ENCODE measurements around the gene GP1BB. TPM values are rescaled to one million over a fixed set of nuclear protein-coding genes. Genes with fewer than 3 reads are reported as not detected.

GP1BB gene
- polyA plus RNA-seq, 1 of the 3 experiments (the other 2 are of a cell fraction) = 1.5 TPM

- TF ChIP-seq TAF1 (IDR thresholded peaks at IDR 0.05; ENCODE audit: borderline replicate concordance, low read depth, low read length) = no peak
- TF ChIP-seq RAD21 (IDR thresholded peaks at IDR 0.05; ENCODE audit: low read length) = no peak
- TF ChIP-seq NRF1 (IDR thresholded peaks at IDR 0.05; ENCODE audit: low read depth, low read length) = no peak
- no peak for TF ChIP-seq FOXJ3 (CRISPR knock-in tag; IDR thresholded peaks at IDR 0.05)
- TF ChIP-seq EP300 (IDR thresholded peaks at IDR 0.05; ENCODE audit: borderline replicate concordance in 1 of 2, low read depth in 1 of 2, low read length in 1 of 2) = no peak
- no peak for TF ChIP-seq SIN3A (IDR thresholded peaks at IDR 0.05; ENCODE audit: borderline replicate concordance, low read depth, low read length)
- no peak for TF ChIP-seq FOSL2 (IDR thresholded peaks at IDR 0.05; ENCODE audit: borderline replicate concordance, low read depth)
- no peak for TF ChIP-seq TCF12 (IDR thresholded peaks at IDR 0.05)
- no peak for TF ChIP-seq ZBTB33 (IDR thresholded peaks at IDR 0.05; ENCODE audit: borderline replicate concordance, low read depth)
- no peak for TF ChIP-seq MXI1 (IDR thresholded peaks at IDR 0.05; ENCODE audit: low read depth, low read length)
These were observed 24.8 kb downstream of the GP1BB start (continued) for GRCh38 chr22:19748139-19748538.

DNA sequence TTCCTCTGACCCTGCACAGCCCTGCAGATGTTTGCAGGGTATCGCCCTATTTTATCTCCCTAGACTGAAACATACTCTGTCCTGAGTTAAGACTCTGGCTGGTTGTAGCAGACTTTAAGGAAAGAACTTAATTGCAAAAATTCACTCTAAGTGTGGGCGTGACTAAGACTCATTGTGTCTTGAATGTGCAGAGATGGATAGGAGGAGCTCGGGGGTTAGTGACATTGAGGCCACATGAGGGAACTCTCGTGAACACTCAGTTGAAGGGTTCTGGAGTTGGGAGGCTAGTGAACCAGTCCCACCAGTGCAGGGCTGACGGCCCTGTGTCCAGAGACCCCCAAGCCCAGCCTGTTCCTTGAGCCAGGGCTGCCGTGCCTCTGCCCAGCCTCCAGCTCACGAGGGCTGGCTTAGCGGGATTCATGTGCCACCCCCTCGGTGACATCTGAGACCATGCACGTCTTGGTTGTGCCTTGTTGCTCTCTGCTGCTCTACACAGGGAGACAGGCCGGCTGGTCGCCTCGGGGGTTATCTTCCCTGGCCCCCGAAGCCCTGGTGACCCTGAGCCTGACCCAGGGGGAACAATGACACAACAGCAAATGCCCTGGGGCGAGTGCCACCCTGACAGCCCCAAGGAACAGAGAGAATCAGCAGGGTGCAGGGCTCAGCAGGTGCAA, 25.8 kb downstream of the GP1BB start:
- Histone ChIP-seq H3K36me3 (replicated peaks in 1 of 2; ENCODE audit: control insufficient read depth in 1 of 2, insufficient read depth in 2 of 2, low read length in 1 of 2) (no peaks in the 10 kb centered on the region), H4K20me1 (ENCODE audit: insufficient read depth) (no peaks in the 10 kb centered on the region), H3F3A (replicated peaks; ENCODE audit: insufficient read depth) (no peaks in the 10 kb centered on the region), H3K4me1 (ENCODE audit: control insufficient read depth in 1 of 2, insufficient read depth in 2 of 2, low read depth in 1 of 2, low read length in 1 of 2) (peaks cover 0 to 15% of the 10 kb centered on the region in 2 experiments; a peak in 1 of 4 replicates), H3K27ac (ENCODE audit: low read depth in 2 of 2, low read length in 1 of 2) (no peak overlapping the region), H3K9ac (no peak overlapping the region), H3K4me2 (no peak overlapping the region), H3K9me3 (no peaks in the 10 kb centered on the region), H3K9me2 (no peaks in the 10 kb centered on the region), H2AFZ (ENCODE audit: low read depth) (no peak overlapping the region), H3K79me2 (ENCODE audit: insufficient read depth) (no peaks in the 10 kb centered on the region), H3K4me3 (ENCODE audit: low read depth in 2 of 2, low read length in 1 of 2) (no peak overlapping the region), H3K27me3 (ENCODE audit: insufficient read depth) (peaks cover 6% of the 10 kb centered on the region; the same call in 1 of the 2 replicates)
- DNase-seq = no peak
- WGBS (ENCODE audit: low lambda C conversion rate) = 67% methylated on average over 4 of the region's 15 CpGs
- ChIA-PET POLR2A (no interaction called here), CTCF (interaction anchor here (0.6 to 4.7 kb wide), 4 partner anchors 10 to 161 kb away, joined by 3 to 54 read pairs (median 4); no protein-coding TSS in a partner anchor)
- TF ChIP-seq CHD2 (IDR thresholded peaks at IDR 0.05; ENCODE audit: low read length, partially characterized antibody) (no peak), EZH2phosphoT487 (IDR thresholded peaks at IDR 0.05; ENCODE audit: borderline replicate concordance, low read depth) (no peak)
- TF ChIP-seq, protein P1, sequence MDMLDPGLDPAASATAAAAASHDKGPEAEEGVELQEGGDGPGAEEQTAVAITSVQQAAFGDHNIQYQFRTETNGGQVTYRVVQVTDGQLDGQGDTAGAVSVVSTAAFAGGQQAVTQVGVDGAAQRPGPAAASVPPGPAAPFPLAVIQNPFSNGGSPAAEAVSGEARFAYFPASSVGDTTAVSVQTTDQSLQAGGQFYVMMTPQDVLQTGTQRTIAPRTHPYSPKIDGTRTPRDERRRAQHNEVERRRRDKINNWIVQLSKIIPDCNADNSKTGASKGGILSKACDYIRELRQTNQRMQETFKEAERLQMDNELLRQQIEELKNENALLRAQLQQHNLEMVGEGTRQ (IDR thresholded peaks at IDR 0.05; ENCODE audit: borderline replicate concordance, low read depth, low read length) = no peak

Measured in SK-N-SH (cell line).